Loucy (cell line): ENCODE data around the gene WDFY1.

Source experiments
- H2AFZ ChIP-seq: fragments of 200-600 bp; sonication (generic); 2 replicates; pipeline ENCODE4 v1.6.0; 2016; ENCODE audit warnings: antibody characterized with exemption, mild to moderate bottlenecking, low read length, moderate library complexity
- H3F3A ChIP-seq: fragments of 200-600 bp; 2 replicates; pipeline ENCODE4 v1.6.0; 2016; ENCODE audit warnings: antibody characterized with exemption, low read depth, mild to moderate bottlenecking
- H3K27me3 ChIP-seq: fragments of 200-600 bp; sonication (generic); 2 replicates; pipeline ENCODE4 v1.6.1; 2014; ENCODE audit warnings: low read length, mild to moderate bottlenecking; ENCODE audit not compliant: insufficient read depth, poor library complexity, severe bottlenecking
- H3K36me3 ChIP-seq: fragments of 200-600 bp; sonication (generic); 2 replicates; pipeline ENCODE4 v1.6.1; 2016; ENCODE audit warnings: low read length; ENCODE audit not compliant: insufficient read depth
- H3K4me1 ChIP-seq: fragments of 200-600 bp; sonication (generic); 2 replicates; pipeline ENCODE4 v1.5.1; 2014; ENCODE audit warnings: low read length, mild to moderate bottlenecking; ENCODE audit not compliant: insufficient read depth, poor library complexity, severe bottlenecking
- H3K4me2 ChIP-seq: fragments of 200-600 bp; sonication (generic); 2 replicates; pipeline ENCODE4 v1.6.0; 2014; ENCODE audit warnings: antibody characterized with exemption, low read length, low read depth, mild to moderate bottlenecking; ENCODE audit not compliant: poor library complexity, severe bottlenecking
- H3K4me3 ChIP-seq: fragments of 200-600 bp; sonication (generic); 2 replicates; pipeline ENCODE4 v1.5.1; 2014; ENCODE audit warnings: low read length, mild to moderate bottlenecking, mixed read lengths; ENCODE audit not compliant: poor library complexity, severe bottlenecking
- H3K79me2 ChIP-seq: fragments of 200-600 bp; sonication (generic); 2 replicates; pipeline ENCODE4 v1.6.1; 2014; ENCODE audit warnings: low read length; ENCODE audit not compliant: insufficient read depth
- H3K9ac ChIP-seq: fragments of 200-600 bp; sonication (generic); 2 replicates; pipeline ENCODE4 v1.6.0; 2014; ENCODE audit warnings: mild to moderate bottlenecking, low read depth, low read length, moderate library complexity; ENCODE audit not compliant: poor library complexity, severe bottlenecking
- H3K9me2 ChIP-seq: fragments of 200-600 bp; sonication (generic); replicated peaks from 2 replicates; pipeline ENCODE4 v1.6.1; 2016; ENCODE audit warnings: low read depth, low read length, mixed read lengths
- H3K9me3 ChIP-seq: fragments of 200-600 bp; sonication (generic); 2 replicates; pipeline ENCODE4 v1.6.1; 2014; ENCODE audit warnings: mild to moderate bottlenecking, antibody characterized with exemption, low read length, low read depth; ENCODE audit not compliant: insufficient read depth
- H4K20me1 ChIP-seq: fragments of 200-600 bp; sonication (generic); 2 replicates; pipeline ENCODE4 v1.6.0; 2014; ENCODE audit warnings: antibody characterized with exemption, low read length, mild to moderate bottlenecking; ENCODE audit not compliant: insufficient read depth, poor library complexity, severe bottlenecking
- EZH2phosphoT487 ChIP-seq: fragments of 200-600 bp; IDR thresholded peaks from 2 replicates; pipeline ENCODE4 v1.6.1; 2018; ENCODE audit warnings: antibody characterized with exemption, mild to moderate bottlenecking, moderate library complexity, borderline replicate concordance
- TF ChIP-seq, protein P1 (sequence below): fragments of 200-600 bp; sonication (generic); conservative IDR thresholded peaks from 2 replicates; pipeline ENCODE4 v1.5.1; 2014; ENCODE audit warnings: mild to moderate bottlenecking, antibody characterized with exemption, low read length

Gene WDFY1

DNA sequence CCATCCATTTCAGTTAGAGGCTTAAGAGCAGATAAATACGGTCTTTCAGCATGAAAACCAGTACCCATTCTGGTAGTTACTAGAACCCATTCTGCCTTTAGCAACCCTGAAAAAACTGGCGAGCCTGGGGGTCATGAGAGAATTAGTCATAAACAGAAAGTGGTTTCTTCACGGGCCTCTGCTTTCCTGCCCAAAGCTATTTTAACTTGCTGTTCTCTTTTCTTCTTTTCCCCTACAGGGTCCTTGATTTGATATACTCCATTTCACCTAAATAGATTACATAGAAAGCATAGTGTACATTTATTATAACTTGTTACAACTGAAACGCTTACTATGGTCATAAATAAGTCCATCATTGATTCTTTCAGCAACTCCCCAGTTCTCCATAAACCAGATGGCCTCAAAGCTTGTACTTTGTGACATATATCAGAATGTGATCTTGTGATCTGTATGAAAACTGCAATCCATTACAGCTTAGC is 48.3 kb downstream of the WDFY1 start:
- no peaks in the 10 kb centered on the region for H3K9me3 ChIP-seq
- no peak overlapping the region for H3K9ac ChIP-seq
- H2AFZ ChIP-seq = no peak overlapping the region
- H3K27me3 ChIP-seq = no peaks in the 10 kb centered on the region
- no peaks in the 10 kb centered on the region for H3K79me2 ChIP-seq
- no peaks in the 10 kb centered on the region for H3K9me2 ChIP-seq
- no peak overlapping the region for H3K4me3 ChIP-seq
- TF ChIP-seq, protein P1, sequence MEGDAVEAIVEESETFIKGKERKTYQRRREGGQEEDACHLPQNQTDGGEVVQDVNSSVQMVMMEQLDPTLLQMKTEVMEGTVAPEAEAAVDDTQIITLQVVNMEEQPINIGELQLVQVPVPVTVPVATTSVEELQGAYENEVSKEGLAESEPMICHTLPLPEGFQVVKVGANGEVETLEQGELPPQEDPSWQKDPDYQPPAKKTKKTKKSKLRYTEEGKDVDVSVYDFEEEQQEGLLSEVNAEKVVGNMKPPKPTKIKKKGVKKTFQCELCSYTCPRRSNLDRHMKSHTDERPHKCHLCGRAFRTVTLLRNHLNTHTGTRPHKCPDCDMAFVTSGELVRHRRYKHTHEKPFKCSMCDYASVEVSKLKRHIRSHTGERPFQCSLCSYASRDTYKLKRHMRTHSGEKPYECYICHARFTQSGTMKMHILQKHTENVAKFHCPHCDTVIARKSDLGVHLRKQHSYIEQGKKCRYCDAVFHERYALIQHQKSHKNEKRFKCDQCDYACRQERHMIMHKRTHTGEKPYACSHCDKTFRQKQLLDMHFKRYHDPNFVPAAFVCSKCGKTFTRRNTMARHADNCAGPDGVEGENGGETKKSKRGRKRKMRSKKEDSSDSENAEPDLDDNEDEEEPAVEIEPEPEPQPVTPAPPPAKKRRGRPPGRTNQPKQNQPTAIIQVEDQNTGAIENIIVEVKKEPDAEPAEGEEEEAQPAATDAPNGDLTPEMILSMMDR = no peak
- no peak for TF ChIP-seq EZH2phosphoT487
- H3K4me1 ChIP-seq = no peaks in the 10 kb centered on the region
- no peak overlapping the region for H3K4me2 ChIP-seq
- no peaks in the 10 kb centered on the region for H3F3A ChIP-seq
- H4K20me1 ChIP-seq = no peaks in the 10 kb centered on the region
- peaks cover 48% of the 10 kb centered on the region; the same call in 1 of the 2 replicates for H3K36me3 ChIP-seq

DNA sequence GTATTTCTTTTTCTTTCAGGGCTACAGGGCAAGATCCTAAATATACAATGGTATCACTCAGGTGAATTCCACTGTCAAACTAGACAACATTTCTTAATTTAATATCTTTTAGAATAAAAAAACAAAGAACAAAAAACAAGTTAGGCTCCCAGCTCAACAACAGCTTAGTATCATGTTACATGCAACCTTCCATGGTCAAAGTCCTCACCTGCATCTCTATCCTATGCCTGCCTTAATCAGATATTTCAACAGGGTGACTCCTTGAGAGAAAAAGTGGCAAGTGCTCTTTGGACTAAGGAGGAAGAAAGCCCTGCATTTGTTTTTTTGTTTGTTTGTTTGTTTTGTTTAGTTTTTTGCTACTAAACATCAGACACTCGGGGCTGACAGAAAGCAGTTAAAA is 50.2 kb downstream of the WDFY1 start:
- Histone ChIP-seq H2AFZ (no peak overlapping the region), H3K4me1 (no peaks in the 10 kb centered on the region), H3K27me3 (no peaks in the 10 kb centered on the region), H4K20me1 (no peaks in the 10 kb centered on the region), H3K79me2 (no peaks in the 10 kb centered on the region), H3K9me2 (no peaks in the 10 kb centered on the region), H3K9me3 (no peaks in the 10 kb centered on the region), H3K36me3 (peaks cover 30% of the 10 kb centered on the region; the same call in 1 of the 2 replicates), H3K9ac (no peak overlapping the region), H3K4me3 (no peak overlapping the region), H3K4me2 (no peak overlapping the region), H3F3A (no peaks in the 10 kb centered on the region)
- TF ChIP-seq EZH2phosphoT487 = no peak
- TF ChIP-seq, protein P1 = no peak

GRCh38 chr2:223894009-223894408 is 51.1 kb downstream of the WDFY1 start:
- no peak for TF ChIP-seq EZH2phosphoT487
- TF ChIP-seq, protein P1 = no peak
- Histone ChIP-seq H3K36me3 (peaks cover 32% of the 10 kb centered on the region; the same call in 1 of the 2 replicates), H2AFZ (no peak overlapping the region), H3K4me1 (no peaks in the 10 kb centered on the region), H3K79me2 (no peaks in the 10 kb centered on the region), H3K9ac (no peak overlapping the region), H3K9me3 (no peaks in the 10 kb centered on the region), H3K4me2 (no peak overlapping the region), H4K20me1 (no peaks in the 10 kb centered on the region), H3K27me3 (no peaks in the 10 kb centered on the region), H3K4me3 (no peak overlapping the region), H3F3A (no peaks in the 10 kb centered on the region), H3K9me2 (no peaks in the 10 kb centered on the region)
